GM12878 (cell line): ENCODE results near the gene SCGB3A1. TPM values are rescaled to one million over a fixed set of nuclear protein-coding genes. Genes with fewer than 3 reads are reported as not detected.

Experiments used
- ATAC-seq: fragments of 200-7000 bp; cut with Tn5 transposase; 3 replicates; pipeline ENCODE4 v1.9.1; 2020; ENCODE audit warnings: mild to moderate bottlenecking, moderate library complexity
- BruUV-seq: library from RNA; stranded (reverse); fragments of 400-500 nt; replicated peaks from 2 replicates; lab custom pipeline; 2021; lab: Mats Ljungman, UMichigan
- CTCF ChIA-PET: fragments of 300-600 bp; sonication (Branson Sonifier 250); formaldehyde crosslinking; extraction: SDS; loops from one replicate; lab custom pipeline; 2021; ENCODE audit warnings: inconsistent platforms; lab: Yijun Ruan, JAX
- POLR2A ChIA-PET: fragments of 350-600 bp; formaldehyde crosslinking; extraction: SDS; loops from one replicate; lab custom pipeline; 2021; ENCODE audit warnings: inconsistent platforms; lab: Charles Lee
- RAD21 ChIA-PET: fragments of 300-600 bp; sonication (Branson Sonifier 250); formaldehyde crosslinking; loops from one replicate; lab custom pipeline; 2023; ENCODE audit warnings: antibody characterized with exemption; ENCODE audit not compliant: unreplicated experiment; lab: Charles Lee
- SMC1A ChIA-PET: fragments of 300-600 bp; sonication (Branson Sonifier 250); formaldehyde crosslinking; loops from one replicate; lab custom pipeline; 2023; ENCODE audit not compliant: unreplicated experiment, uncharacterized antibody; lab: Charles Lee
- DNase-seq: peaks from one replicate; pipeline ENCODE4 v3.0.0-alpha.2; 2011; ENCODE audit warnings: low read depth, low spot score
- FAIRE-seq: peaks from 3 replicates; lab custom pipeline; 2011; peaks lifted over from hg19 to GRCh38; lab: Jason Lieb, UNC
- H2AFZ ChIP-seq: 2 replicates; pipeline ENCODE4 v1.6.0; 2011; ENCODE audit warnings: low read depth, low read length, control low read depth; ENCODE audit not compliant: control insufficient read depth
- H3K27ac ChIP-seq: 2 replicates; pipeline ENCODE4 v1.5.1; 2011; ENCODE audit warnings: control low read depth; ENCODE audit not compliant: control insufficient read depth, insufficient read depth
- H3K27me3 ChIP-seq, 2 experiments: replicated peaks in 1 of 2; 2 replicates each; pipeline versions ENCODE4 v1.6.0 to v1.6.1; 2011; ENCODE audit warnings: low read length in 1 of 2; ENCODE audit not compliant: control insufficient read depth in 2 of 2, insufficient read depth in 2 of 2
- H3K36me3 ChIP-seq, 2 experiments: 2 replicates each; pipeline ENCODE4 v1.5.1; 2011; ENCODE audit warnings: low read length in 1 of 2; ENCODE audit not compliant: control insufficient read depth in 2 of 2, insufficient read depth in 2 of 2
- H3K4me1 ChIP-seq: 2 replicates; pipeline ENCODE4 v1.6.1; 2011; ENCODE audit warnings: mild to moderate bottlenecking, low read length, moderate library complexity, mixed read lengths; ENCODE audit not compliant: control insufficient read depth, insufficient read depth
- H3K4me2 ChIP-seq: 2 replicates; pipeline ENCODE4 v1.6.0; 2011; ENCODE audit warnings: control low read depth; ENCODE audit not compliant: control insufficient read depth, insufficient read depth
- H3K4me3 ChIP-seq: fragments of 200-600 bp; sonication (generic); 2 replicates; pipeline ENCODE4 v1.5.1; 2016
- H3K79me2 ChIP-seq: 2 replicates; pipeline ENCODE4 v1.6.0; 2011; ENCODE audit warnings: low read length; ENCODE audit not compliant: control insufficient read depth, insufficient read depth
- H3K9ac ChIP-seq: 2 replicates; pipeline ENCODE4 v1.8.0; 2011; ENCODE audit warnings: low read length, control low read depth, mixed read lengths; ENCODE audit not compliant: control insufficient read depth, insufficient read depth
- H3K9me3 ChIP-seq: replicated peaks from 3 replicates; pipeline ENCODE4 v1.5.1; 2011; ENCODE audit warnings: mild to moderate bottlenecking, low read length; ENCODE audit not compliant: control insufficient read depth, insufficient read depth
- H4K20me1 ChIP-seq: 2 replicates; pipeline ENCODE4 v1.6.0; 2011; ENCODE audit not compliant: control insufficient read depth, insufficient read depth
- CHD1 ChIP-seq: IDR thresholded peaks from 2 replicates; pipeline ENCODE4 v1.6.1; 2012; ENCODE audit warnings: low read depth, low read length, improper control_type of control experiment
- GABPA ChIP-seq: IDR thresholded peaks from 2 replicates; pipeline ENCODE4 v1.6.1; 2014; ENCODE audit warnings: antibody characterized with exemption, low read depth, mild to moderate bottlenecking, inconsistent platforms
- HCFC1 ChIP-seq: fragments of 150-350 bp; IDR thresholded peaks from 2 replicates; pipeline ENCODE4 v1.6.1; 2014; ENCODE audit warnings: low read length
- HDAC6 ChIP-seq: fragments of 200-600 bp; sonication (generic); IDR thresholded peaks from one replicate; pipeline ENCODE4 v1.8.0; 2017; ENCODE audit warnings: antibody characterized with exemption; ENCODE audit not compliant: unreplicated experiment
- LARP7 ChIP-seq: fragments of 450-650 bp; IDR thresholded peaks from 2 replicates; pipeline ENCODE4 v1.6.1; 2017; ENCODE audit warnings: mild to moderate bottlenecking
- NR2F1 ChIP-seq: fragments of 450-650 bp; conservative IDR thresholded peaks from 2 replicates; pipeline ENCODE4 v1.6.1; 2017; ENCODE audit warnings: mild to moderate bottlenecking
- PAX5 ChIP-seq: IDR thresholded peaks from 2 replicates; pipeline ENCODE4 v1.6.1; 2011; ENCODE audit warnings: low read depth, low read length, borderline replicate concordance
- PML ChIP-seq: IDR thresholded peaks from 2 replicates; pipeline ENCODE4 v1.6.1; 2012; ENCODE audit warnings: low read length, inconsistent platforms
- RAD21 ChIP-seq: IDR thresholded peaks from 2 replicates; pipeline ENCODE4 v1.6.1; 2011; ENCODE audit warnings: mild to moderate bottlenecking, low read depth, low read length, moderate library complexity; ENCODE audit not compliant: insufficient read depth
- STAT3 ChIP-seq: IDR thresholded peaks from 2 replicates; pipeline ENCODE4 v1.6.1; 2011; ENCODE audit warnings: low read depth, low read length, improper control_type of control experiment
- SUZ12 ChIP-seq: fragments of 200-600 bp; sonication (generic); IDR thresholded peaks from one replicate; pipeline ENCODE4 v1.6.1; 2018; ENCODE audit warnings: antibody characterized with exemption, mild to moderate bottlenecking; ENCODE audit not compliant: unreplicated experiment
- ZBED1 ChIP-seq: IDR thresholded peaks from 2 replicates; pipeline ENCODE4 v1.6.1; 2016; ENCODE audit warnings: borderline replicate concordance
- ZNF384 ChIP-seq: IDR thresholded peaks from 2 replicates; pipeline ENCODE4 v1.6.1; 2012; ENCODE audit warnings: low read depth, mild to moderate bottlenecking, low read length, improper control_type of control experiment, borderline replicate concordance
- WGBS: methylation state at CpG from one replicate; pipeline ENCODE4 v1.1.6; 2016; ENCODE audit warnings: low lambda C conversion rate; ENCODE audit not compliant: insufficient replicate concordance, insufficient coverage; ENCODE audit errors: missing lambda C conversion rate; 5-methylcytosine and 5-hydroxymethylcytosine counted together
- in situ Hi-C: fragments of 300-500 bp; cut with MboI; formaldehyde crosslinking; loops from 9 replicates; pipeline ENCODE4 v1.14.3; 2018; ENCODE audit warnings: mixed read lengths
- intact Hi-C: fragments of 100-400 bp; cut with micrococcal nuclease; formaldehyde crosslinking; loops from one replicate; pipeline ENCODE4 v1.14.2; 2022; ENCODE audit not compliant: unreplicated experiment
- polyA plus RNA-seq, 11 experiments: library from polyadenylated mRNA; depleted of rRNA in 4 of 11; unstranded in 6 of 11; stranded (reverse) in 5 of 11; fragments of >200 nt; fragmentation: Nextera tagmentation in 4 of 11; fragmentation: Illumina TruSeq in 1 of 11; extraction: Ambion mirVana in 4 of 11; extraction: Trizol in 1 of 11; gene quantifications; 1 replicate in 1 of 11; 2 replicates in 10 of 11; pipeline versions ENCODE4 v1.2.1 to v1.2.3, GENCODE V29; 2011 to 2016; ENCODE audit warnings: inconsistent platforms in 2 of 11, missing spikeins in 2 of 11, low read depth in 1 of 11
- total RNA-seq, 4 experiments: library from RNA; depleted of rRNA in 3 of 4; stranded (reverse); fragments of >200 nt in 3 of 4; fragmentation: Illumina TruSeq in 1 of 4; extraction: Trizol in 1 of 4; gene quantifications; 2 replicates each; pipeline versions ENCODE4 v1.2.1 to v1.2.3, GENCODE V29; 2013 to 2021
- TF ChIP-seq, protein P1 (sequence below): fragments of 450-650 bp; formaldehyde crosslinking; IDR thresholded peaks from 2 replicates; pipeline ENCODE4 v1.4.0; 2022; ENCODE audit warnings: mild to moderate bottlenecking, moderate library complexity

The SCGB3A1 gene
- total and polyA plus RNA-seq, 10 of the 15 experiments (the other 5 are each of a cell fraction or from before 2014, with no cell fraction given), result 0.46 TPM; not detected in 9

- ChIA-PET POLR2A (no interaction called here), SMC1A (no interaction called here), CTCF (no interaction called here), RAD21 (no interaction called here)
- BruUV-seq, result no TSS peak
- H3K9me3 ChIP-seq, result no peaks in the 10 kb centered on the region
- H4K20me1 ChIP-seq, result no peaks in the 10 kb centered on the region
- no peak for DNase-seq
- no peak overlapping the region for H3K9ac ChIP-seq
- no peak for FAIRE-seq
- no peak for ATAC-seq
- H3K79me2 ChIP-seq, result no peaks in the 10 kb centered on the region
- H3K4me3 ChIP-seq, result no peak overlapping the region
- no peak overlapping the region for H2AFZ ChIP-seq
- no peak overlapping the region for H3K4me2 ChIP-seq
- no peaks in the 10 kb centered on the region for H3K36me3 ChIP-seq
- 44% methylated on average over 6 of the region's 6 CpGs for WGBS
- H3K4me1 ChIP-seq, result no peaks in the 10 kb centered on the region
- in situ Hi-C loops (no loop called here), intact Hi-C loops (no loop called here)
- H3K27me3 ChIP-seq, result no peaks in the 10 kb centered on the region
- no peak for TF ChIP-seq PML
- no peak for TF ChIP-seq SUZ12
- TF ChIP-seq LARP7, result no peak
- no peak for TF ChIP-seq RAD21
- no peak for TF ChIP-seq HDAC6
- no peak for TF ChIP-seq STAT3
- no peak for TF ChIP-seq ZNF384
- TF ChIP-seq CHD1, result no peak
- TF ChIP-seq, protein P1, sequence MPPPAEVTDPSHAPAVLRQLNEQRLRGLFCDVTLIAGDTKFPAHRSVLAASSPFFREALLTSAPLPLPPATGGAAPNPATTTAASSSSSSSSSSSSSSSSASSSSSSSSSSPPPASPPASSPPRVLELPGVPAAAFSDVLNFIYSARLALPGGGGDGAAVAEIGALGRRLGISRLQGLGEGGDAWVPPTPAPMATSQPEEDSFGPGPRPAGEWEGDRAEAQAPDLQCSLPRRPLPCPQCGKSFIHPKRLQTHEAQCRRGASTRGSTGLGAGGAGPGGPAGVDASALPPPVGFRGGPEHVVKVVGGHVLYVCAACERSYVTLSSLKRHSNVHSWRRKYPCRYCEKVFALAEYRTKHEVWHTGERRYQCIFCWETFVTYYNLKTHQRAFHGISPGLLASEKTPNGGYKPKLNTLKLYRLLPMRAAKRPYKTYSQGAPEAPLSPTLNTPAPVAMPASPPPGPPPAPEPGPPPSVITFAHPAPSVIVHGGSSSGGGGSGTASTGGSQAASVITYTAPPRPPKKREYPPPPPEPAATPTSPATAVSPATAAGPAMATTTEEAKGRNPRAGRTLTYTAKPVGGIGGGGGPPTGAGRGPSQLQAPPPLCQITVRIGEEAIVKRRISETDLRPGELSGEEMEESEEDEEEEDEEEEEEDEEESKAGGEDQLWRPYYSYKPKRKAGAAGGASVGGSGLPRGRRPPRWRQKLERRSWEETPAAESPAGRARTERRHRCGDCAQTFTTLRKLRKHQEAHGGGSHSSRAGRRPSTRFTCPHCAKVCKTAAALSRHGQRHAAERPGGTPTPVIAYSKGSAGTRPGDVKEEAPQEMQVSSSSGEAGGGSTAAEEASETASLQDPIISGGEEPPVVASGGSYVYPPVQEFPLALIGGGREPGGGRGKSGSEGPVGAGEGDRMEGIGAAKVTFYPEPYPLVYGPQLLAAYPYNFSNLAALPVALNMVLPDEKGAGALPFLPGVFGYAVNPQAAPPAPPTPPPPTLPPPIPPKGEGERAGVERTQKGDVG (CRISPR knock-in tag), result no peak
- TF ChIP-seq PAX5, result no peak
- no peak for TF ChIP-seq NR2F1
- TF ChIP-seq GABPA, result no peak
- no peak for TF ChIP-seq HCFC1
- no peak for TF ChIP-seq ZBED1
- no peak overlapping the region for H3K27ac ChIP-seq
Observed at GRCh38 chr5:180599590-180599914, 8.3 kb upstream of the SCGB3A1 start.
